ENCODE results near the gene OR2K2. TPM values are rescaled to one million over a fixed set of nuclear protein-coding genes. Genes with fewer than 3 reads are reported as not detected.
A peak's percentile ranks its signal among the peaks of the same experiment; 100 is the strongest.
"Not testable (repeated sequence)": the region's sequence is repeated elsewhere in the genome, so short reads cannot be mapped to it uniquely, and the experiment has no call there.

The OR2K2 gene
- total and polyA plus RNA-seq, 2 donors (not counting 3 experiments of a cell fraction or from before 2014, with no cell fraction given) = not detected

DNA sequence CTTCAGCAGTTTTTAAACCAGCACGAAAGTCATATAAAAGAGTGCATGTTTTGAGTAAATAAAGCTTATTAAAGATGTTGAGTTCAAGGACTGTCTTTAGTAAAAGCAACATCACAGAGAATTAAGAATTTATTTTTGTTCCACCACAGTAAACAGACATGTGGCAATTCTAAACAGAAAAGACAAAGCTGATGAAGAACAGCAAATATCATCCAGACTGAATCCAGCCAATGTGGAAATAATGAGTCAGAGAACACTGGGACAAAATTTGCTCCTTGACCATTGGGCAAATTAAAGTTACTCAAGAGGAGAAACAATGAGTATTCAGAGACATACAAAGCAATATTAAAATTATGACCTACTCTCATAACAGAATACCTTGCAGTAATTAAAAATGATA is 28.8 kb downstream of the OR2K2 start:
- no peaks in the 10 kb centered on the region for H3K4me1 ChIP-seq (ENCODE audit: control insufficient read depth, extremely low read depth, insufficient read depth, low read length)
- no peak overlapping the region for H3K4me3 ChIP-seq (replicated peaks in 1 of 3; ENCODE audit: insufficient read depth in 1 of 3, low read depth in 1 of 3, low read length in 3 of 3)
- BruUV-seq (replicated peaks) = no TSS peak
- DNase-seq (ENCODE audit: low read depth, low spot score) (no peak), FAIRE-seq (no peak)
- H3K36me3 ChIP-seq (ENCODE audit: control insufficient read depth in 2 of 2, extremely low read depth in 1 of 2, insufficient read depth in 2 of 2, low read length in 2 of 2) = no peaks in the 10 kb centered on the region
- no peak overlapping the region for H3K9ac ChIP-seq (replicated peaks; ENCODE audit: extremely low read depth, insufficient read depth, low read length)
- H2AFZ ChIP-seq (ENCODE audit: low read depth, low read length) = no peak overlapping the region
- dilution Hi-C loops (cut with MboI; ENCODE audit: extremely low pct_ligation_motif_present, low sequenced_read_pairs) = no loop called here
- no peak overlapping the region for H3K27ac ChIP-seq (ENCODE audit: insufficient read depth, low read depth, low read length)
- no peaks in the 10 kb centered on the region for H3K27me3 ChIP-seq (ENCODE audit: control insufficient read depth in 2 of 2, insufficient read depth in 2 of 2, low read length in 2 of 2)
- H3K9me3 ChIP-seq (replicated peaks; ENCODE audit: control insufficient read depth, insufficient read depth, low read length) = no peaks in the 10 kb centered on the region
- no peak overlapping the region for H3K4me2 ChIP-seq (ENCODE audit: insufficient read depth, low read length)
- H3K79me2 ChIP-seq (ENCODE audit: control insufficient read depth, insufficient read depth, low read length) = no peaks in the 10 kb centered on the region
- intact Hi-C loops (cut with micrococcal nuclease) = no loop called here
- TF ChIP-seq POLR2A (IDR thresholded peaks at IDR 0.05; ENCODE audit: low read depth, low read length) (no peak), MYC (IDR thresholded peaks at IDR 0.05; ENCODE audit: low read depth, low read length) (no peak)
- no peaks in the 10 kb centered on the region for H3K9me1 ChIP-seq (replicated peaks; ENCODE audit: control insufficient read depth, extremely low read depth, insufficient read depth, low read length)
- ChIA-PET POLR2A (no interaction called here), CTCF (interaction anchor here (1.0 to 3.4 kb wide), 4 partner anchors 10 to 678 kb away, joined by 3 to 16 read pairs (median 3); no protein-coding TSS in a partner anchor)
- no peaks in the 10 kb centered on the region for H4K20me1 ChIP-seq (replicated peaks; ENCODE audit: control insufficient read depth, extremely low read depth, insufficient read depth, low read length)

DNA sequence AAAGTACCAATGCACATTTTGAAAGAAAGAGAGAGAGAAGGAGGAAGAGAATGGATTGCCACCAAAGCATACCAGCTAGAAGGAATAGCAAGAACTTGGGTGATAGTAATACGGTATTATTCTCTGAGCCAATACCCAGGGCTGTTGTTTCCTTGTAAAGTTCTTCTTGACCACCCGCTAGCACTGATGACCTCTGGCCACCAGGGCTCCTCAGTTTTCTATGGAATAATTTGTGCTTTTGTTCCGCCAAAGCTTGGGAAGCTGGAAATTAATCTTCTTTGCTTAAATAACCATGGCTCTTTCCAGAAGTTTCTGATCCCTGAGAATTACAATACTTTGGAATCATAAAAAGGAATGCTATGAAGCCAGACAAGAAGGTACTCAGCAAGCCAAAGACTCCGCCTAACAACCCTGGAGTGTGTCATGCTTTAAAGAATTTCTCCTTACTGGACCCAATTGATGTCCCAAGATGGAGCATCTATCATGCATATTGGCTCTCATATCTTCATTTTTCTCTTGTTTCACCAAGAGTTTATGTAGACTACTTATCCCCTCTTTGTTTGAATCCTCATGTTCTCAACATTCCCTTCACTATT is 29.8 kb downstream of the OR2K2 start:
- FAIRE-seq (no peak), DNase-seq (ENCODE audit: low read depth, low spot score) (no peak)
- Histone ChIP-seq H3K27me3 (ENCODE audit: control insufficient read depth in 2 of 2, insufficient read depth in 2 of 2, low read length in 2 of 2) (no peaks in the 10 kb centered on the region), H3K4me1 (ENCODE audit: control insufficient read depth, extremely low read depth, insufficient read depth, low read length) (no peaks in the 10 kb centered on the region), H3K36me3 (ENCODE audit: control insufficient read depth in 2 of 2, extremely low read depth in 1 of 2, insufficient read depth in 2 of 2, low read length in 2 of 2) (no peaks in the 10 kb centered on the region), H3K79me2 (ENCODE audit: control insufficient read depth, insufficient read depth, low read length) (no peaks in the 10 kb centered on the region), H4K20me1 (replicated peaks; ENCODE audit: control insufficient read depth, extremely low read depth, insufficient read depth, low read length) (no peaks in the 10 kb centered on the region), H3K4me3 (replicated peaks in 1 of 3; ENCODE audit: insufficient read depth in 1 of 3, low read depth in 1 of 3, low read length in 3 of 3) (no peak overlapping the region), H3K9me3 (replicated peaks; ENCODE audit: control insufficient read depth, insufficient read depth, low read length) (no peaks in the 10 kb centered on the region), H3K9me1 (replicated peaks; ENCODE audit: control insufficient read depth, extremely low read depth, insufficient read depth, low read length) (no peaks in the 10 kb centered on the region), H3K4me2 (ENCODE audit: insufficient read depth, low read length) (no peak overlapping the region), H3K27ac (ENCODE audit: insufficient read depth, low read depth, low read length) (no peak overlapping the region), H2AFZ (ENCODE audit: low read depth, low read length) (no peak overlapping the region), H3K9ac (replicated peaks; ENCODE audit: extremely low read depth, insufficient read depth, low read length) (no peak overlapping the region)
- dilution Hi-C loops (cut with MboI; ENCODE audit: extremely low pct_ligation_motif_present, low sequenced_read_pairs) = no loop called here
- ChIA-PET POLR2A (no interaction called here), CTCF (interaction anchor here (0.7 to 4.0 kb wide), 4 partner anchors 15 to 662 kb away, joined by 3 to 108 read pairs (median 4); no protein-coding TSS in a partner anchor)
- TF ChIP-seq, protein P1, sequence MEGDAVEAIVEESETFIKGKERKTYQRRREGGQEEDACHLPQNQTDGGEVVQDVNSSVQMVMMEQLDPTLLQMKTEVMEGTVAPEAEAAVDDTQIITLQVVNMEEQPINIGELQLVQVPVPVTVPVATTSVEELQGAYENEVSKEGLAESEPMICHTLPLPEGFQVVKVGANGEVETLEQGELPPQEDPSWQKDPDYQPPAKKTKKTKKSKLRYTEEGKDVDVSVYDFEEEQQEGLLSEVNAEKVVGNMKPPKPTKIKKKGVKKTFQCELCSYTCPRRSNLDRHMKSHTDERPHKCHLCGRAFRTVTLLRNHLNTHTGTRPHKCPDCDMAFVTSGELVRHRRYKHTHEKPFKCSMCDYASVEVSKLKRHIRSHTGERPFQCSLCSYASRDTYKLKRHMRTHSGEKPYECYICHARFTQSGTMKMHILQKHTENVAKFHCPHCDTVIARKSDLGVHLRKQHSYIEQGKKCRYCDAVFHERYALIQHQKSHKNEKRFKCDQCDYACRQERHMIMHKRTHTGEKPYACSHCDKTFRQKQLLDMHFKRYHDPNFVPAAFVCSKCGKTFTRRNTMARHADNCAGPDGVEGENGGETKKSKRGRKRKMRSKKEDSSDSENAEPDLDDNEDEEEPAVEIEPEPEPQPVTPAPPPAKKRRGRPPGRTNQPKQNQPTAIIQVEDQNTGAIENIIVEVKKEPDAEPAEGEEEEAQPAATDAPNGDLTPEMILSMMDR (IDR thresholded peaks at IDR 0.05; ENCODE audit: extremely low read depth in 1 of 2, insufficient read depth in 1 of 2, low read depth in 1 of 2, low read length in 2 of 2) = peak in 1 of 2 donors; percentile 7
- TF ChIP-seq, protein P2, sequence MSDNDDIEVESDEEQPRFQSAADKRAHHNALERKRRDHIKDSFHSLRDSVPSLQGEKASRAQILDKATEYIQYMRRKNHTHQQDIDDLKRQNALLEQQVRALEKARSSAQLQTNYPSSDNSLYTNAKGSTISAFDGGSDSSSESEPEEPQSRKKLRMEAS (IDR thresholded peaks at IDR 0.05; ENCODE audit: insufficient read depth, insufficient read length) = no peak
- intact Hi-C loops (cut with micrococcal nuclease) = no loop called here
- no TSS peak for BruUV-seq (replicated peaks)

DNA sequence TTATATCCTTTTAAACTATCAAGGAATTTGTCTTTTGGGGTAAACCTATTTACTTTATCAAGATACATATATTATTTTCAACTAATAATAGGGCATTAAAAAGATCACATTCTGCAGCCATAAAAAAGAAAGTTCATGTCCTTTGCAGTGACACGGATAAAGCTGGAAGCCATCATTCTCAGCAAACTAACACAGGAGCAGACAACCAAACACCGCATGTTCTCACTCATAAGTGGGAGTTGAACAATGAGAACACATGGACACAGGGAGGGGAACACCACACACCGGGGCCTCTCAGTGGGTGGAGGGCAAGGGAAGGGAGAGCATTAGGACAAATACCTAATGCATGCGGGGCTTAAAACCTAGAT is 30.4 kb downstream of the OR2K2 start:
- BruUV-seq (replicated peaks); H3K4me1 ChIP-seq (ENCODE audit: control insufficient read depth, extremely low read depth, insufficient read depth, low read length); H3K27me3 ChIP-seq (ENCODE audit: control insufficient read depth in 2 of 2, insufficient read depth in 2 of 2, low read length in 2 of 2); DNase-seq (ENCODE audit: low read depth, low spot score); H3K9ac ChIP-seq (replicated peaks; ENCODE audit: extremely low read depth, insufficient read depth, low read length); H3K27ac ChIP-seq (ENCODE audit: insufficient read depth, low read depth, low read length); H4K20me1 ChIP-seq (replicated peaks; ENCODE audit: control insufficient read depth, extremely low read depth, insufficient read depth, low read length); H3K79me2 ChIP-seq (ENCODE audit: control insufficient read depth, insufficient read depth, low read length); H3K36me3 ChIP-seq (ENCODE audit: control insufficient read depth in 2 of 2, extremely low read depth in 1 of 2, insufficient read depth in 2 of 2, low read length in 2 of 2); H3K4me2 ChIP-seq (ENCODE audit: insufficient read depth, low read length); FAIRE-seq; H2AFZ ChIP-seq (ENCODE audit: low read depth, low read length); dilution Hi-C loops (cut with MboI; ENCODE audit: extremely low pct_ligation_motif_present, low sequenced_read_pairs); H3K9me1 ChIP-seq (replicated peaks; ENCODE audit: control insufficient read depth, extremely low read depth, insufficient read depth, low read length); H3K4me3 ChIP-seq (replicated peaks in 1 of 3; ENCODE audit: insufficient read depth in 1 of 3, low read depth in 1 of 3, low read length in 3 of 3); POLR2A ChIA-PET; H3K9me3 ChIP-seq (replicated peaks; ENCODE audit: control insufficient read depth, insufficient read depth, low read length): not testable (repeated sequence)
- CTCF ChIA-PET = interaction anchor here (0.7 to 4.0 kb wide), 4 partner anchors 15 to 662 kb away, joined by 3 to 108 read pairs (median 4); no protein-coding TSS in a partner anchor
- intact Hi-C loops (cut with micrococcal nuclease) = loop anchor here (1.0 to 10.0 kb wide), 6 partner anchors 147 to 872 kb away; partner anchors contain the start of gene LPAR1
